Left ventricle myocardium inferior (tissue), 1 donor: ENCODE measurements around the gene AFF1. TPM values are rescaled to one million over a fixed set of nuclear protein-coding genes. Genes with fewer than 3 reads are reported as not detected.

Experiments
- DNase-seq: peaks from one replicate; pipeline ENCODE4 v3.0.0-alpha.2; 2020
- H3K27ac ChIP-seq: fragments of 200-600 bp; replicated peaks from 2 replicates; pipeline ENCODE4 v1.8.0; 2021
- H3K27me3 ChIP-seq: fragments of 200-600 bp; 2 replicates; pipeline ENCODE4 v1.8.0; 2021; ENCODE audit warnings: low read depth
- H3K36me3 ChIP-seq: fragments of 200-600 bp; 2 replicates; pipeline ENCODE4 v1.8.0; 2021
- H3K4me1 ChIP-seq: fragments of 200-600 bp; 2 replicates; pipeline ENCODE4 v1.8.0; 2021
- H3K4me3 ChIP-seq: fragments of 200-600 bp; 2 replicates; pipeline ENCODE4 v1.8.0; 2021; ENCODE audit warnings: mild to moderate bottlenecking, moderate library complexity
- H3K9me3 ChIP-seq: fragments of 200-600 bp; replicated peaks from 2 replicates; pipeline ENCODE4 v1.8.0; 2021
- CTCF ChIP-seq: fragments of 200-600 bp; IDR thresholded peaks from 2 replicates; pipeline ENCODE4 v1.8.0; 2021; ENCODE audit warnings: antibody characterized with exemption, mild to moderate bottlenecking, borderline replicate concordance
- intact Hi-C: fragments of 100-400 bp; cut with micrococcal nuclease; formaldehyde crosslinking; loops from one replicate; pipeline ENCODE4 v1.11.0; 2022
- total RNA-seq: library from RNA; stranded (reverse); fragmentation: NEBNext Ultra II Directional; extraction: Animal tissue kit (Norgen Biotek cat#: 25700); gene quantifications from one replicate; pipeline ENCODE4 v1.2.1, GENCODE V29; 2021
- donor health status: DM: no; HTN: yes; CAD: no; lungs with severe emphysema.

Gene AFF1
- total RNA-seq, 1 donor from 2014 or later, result 67.9 TPM

DNA sequence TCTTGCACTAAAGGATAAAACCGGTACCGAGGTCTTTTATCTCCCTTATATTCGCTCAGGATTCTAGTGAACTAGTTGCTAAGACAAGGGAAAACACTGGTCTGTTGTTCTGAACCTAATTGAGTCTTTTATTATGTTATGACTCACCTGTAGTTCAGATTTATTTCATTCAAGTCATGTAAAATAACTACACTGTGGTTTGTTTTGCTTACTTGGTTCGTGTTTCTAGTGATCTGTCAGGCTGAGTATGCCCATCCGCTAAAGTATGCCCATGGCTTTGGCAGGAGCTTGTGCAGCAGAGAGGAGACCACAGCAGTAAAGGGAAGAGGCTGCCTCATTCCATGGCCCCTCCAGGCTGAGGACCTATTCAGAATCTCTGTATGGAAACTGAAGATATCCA, 126.1 kb downstream of the AFF1 start:
- H3K27me3 ChIP-seq, result no peaks in the 10 kb centered on the region
- peaks cover 10% of the 10 kb centered on the region for H3K36me3 ChIP-seq
- no peak for TF ChIP-seq CTCF
- intact Hi-C loops, result no loop called here
- peak overlapping the region; percentile 83 for H3K27ac ChIP-seq
- no peak for DNase-seq
- H3K4me3 ChIP-seq, result no peak overlapping the region
- peaks cover 64% of the 10 kb centered on the region for H3K4me1 ChIP-seq
- H3K9me3 ChIP-seq, result no peaks in the 10 kb centered on the region

DNA sequence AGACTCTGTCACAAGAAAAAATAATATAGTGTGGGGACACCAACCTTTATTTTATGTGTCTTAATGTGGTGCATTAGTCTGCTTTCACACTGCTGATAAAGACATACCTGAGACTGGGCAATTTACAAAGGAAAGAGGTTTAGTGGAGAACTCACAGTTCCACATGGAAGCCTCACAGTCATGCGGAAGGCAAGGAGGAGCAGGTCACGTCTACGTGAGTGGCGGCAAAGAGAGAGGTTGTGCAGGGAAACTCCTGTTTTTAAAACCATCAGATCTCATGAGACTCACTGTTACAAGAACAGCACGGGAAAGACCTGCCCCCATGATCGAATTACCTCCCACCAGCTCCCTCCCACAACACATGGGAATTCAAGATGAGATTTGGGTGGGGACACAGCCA, 130.2 kb downstream of the AFF1 start:
- no peak for TF ChIP-seq CTCF
- Histone ChIP-seq H3K27ac (no peak overlapping the region), H3K4me1 (peaks cover 57% of the 10 kb centered on the region), H3K9me3 (no peaks in the 10 kb centered on the region), H3K27me3 (no peaks in the 10 kb centered on the region), H3K4me3 (no peak overlapping the region), H3K36me3 (peaks cover 8% of the 10 kb centered on the region)
- intact Hi-C loops, result no loop called here
- no peak for DNase-seq

- intact Hi-C loops, result no loop called here
- no peak for DNase-seq
- H3K27ac ChIP-seq, result no peak overlapping the region
- H3K27me3 ChIP-seq, result no peaks in the 10 kb centered on the region
- H3K9me3 ChIP-seq, result no peaks in the 10 kb centered on the region
- H3K4me3 ChIP-seq, result no peak overlapping the region
- TF ChIP-seq CTCF, result no peak
- H3K4me1 ChIP-seq, result peaks cover 57% of the 10 kb centered on the region
- H3K36me3 ChIP-seq, result no peaks in the 10 kb centered on the region
Observed at GRCh38 chr4:87066403-87067123, 131.8 kb downstream of the AFF1 start.

DNA sequence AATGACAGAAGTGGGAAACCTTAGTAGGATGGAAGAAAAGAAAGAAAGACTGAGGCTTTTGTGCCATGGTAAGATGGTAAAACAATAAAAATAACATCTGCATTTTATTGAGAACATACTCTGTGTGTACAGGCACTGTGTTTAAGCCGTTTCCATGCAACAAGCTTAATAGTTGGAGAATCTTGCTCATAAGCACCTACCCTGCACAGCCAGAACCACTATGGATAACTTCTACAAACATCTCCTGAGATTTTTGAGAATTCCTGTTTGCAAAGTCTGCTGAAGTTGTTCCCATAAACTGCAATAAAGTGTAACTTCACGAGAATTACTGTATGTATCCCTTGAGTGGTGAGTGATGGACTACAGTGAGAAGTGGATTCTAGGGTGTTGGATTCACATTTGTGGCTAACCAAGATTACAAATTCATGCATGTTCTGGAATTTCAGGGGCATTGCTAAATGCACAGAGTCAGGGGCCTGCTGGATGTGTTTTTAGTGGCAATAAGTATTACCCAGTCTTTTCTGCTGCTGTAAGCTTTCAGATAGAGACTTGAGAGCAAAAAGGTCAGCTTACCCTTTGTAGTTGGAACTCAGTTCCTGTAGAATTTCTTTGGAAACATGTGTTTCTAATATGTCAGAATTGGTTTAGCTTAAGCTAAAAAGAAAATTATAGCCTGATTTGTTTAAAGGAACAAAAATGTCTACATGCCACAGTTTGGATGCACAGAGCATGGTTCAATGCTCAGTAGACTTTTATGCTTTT, 132.5 kb downstream of the AFF1 start:
- Histone ChIP-seq H3K4me1 (peaks cover 61% of the 10 kb centered on the region), H3K36me3 (no peaks in the 10 kb centered on the region), H3K27ac (no peak overlapping the region), H3K4me3 (no peak overlapping the region), H3K9me3 (no peaks in the 10 kb centered on the region), H3K27me3 (no peaks in the 10 kb centered on the region)
- intact Hi-C loops, result no loop called here
- no peak for DNase-seq
- no peak for TF ChIP-seq CTCF

GRCh38 chr4:87068583-87069021, 133.8 kb downstream of the AFF1 start:
- H3K36me3 ChIP-seq, result no peaks in the 10 kb centered on the region
- no peak for DNase-seq
- no peaks in the 10 kb centered on the region for H3K27me3 ChIP-seq
- no peaks in the 10 kb centered on the region for H3K9me3 ChIP-seq
- TF ChIP-seq CTCF, result no peak
- peak overlapping the region; percentile 39 for H3K4me3 ChIP-seq
- H3K4me1 ChIP-seq, result peaks cover 70% of the 10 kb centered on the region
- H3K27ac ChIP-seq, result peak overlapping the region; percentile 78
- intact Hi-C loops, result no loop called here
